ENCODE measurements around the gene SPOCK3.
"Not testable (repeated sequence)": the region's sequence is repeated elsewhere in the genome, so short reads cannot be mapped to it uniquely, and the experiment has no call there.

Gene SPOCK3

DNA sequence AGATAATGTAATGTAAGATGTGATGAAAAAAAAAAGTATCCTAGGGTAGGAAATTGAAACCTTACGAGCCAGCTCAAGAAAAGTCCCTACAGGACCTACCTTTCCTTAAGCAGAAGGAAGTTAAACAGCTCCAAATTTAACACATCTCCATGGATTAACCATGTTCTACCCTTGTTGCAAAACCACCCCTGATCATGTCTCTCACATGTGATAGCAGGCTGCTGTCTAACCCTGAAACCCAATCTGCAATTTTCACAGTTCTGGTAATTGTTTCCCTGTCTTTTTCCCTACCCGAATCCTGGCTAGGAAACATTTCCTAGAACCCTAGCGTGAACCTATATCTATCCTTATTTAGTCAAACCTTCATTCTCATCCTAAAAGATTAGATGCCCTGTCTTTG is 198.9 kb downstream of the SPOCK3 start:
- DNase-seq (ENCODE audit: low spot score) = no peak

DNA sequence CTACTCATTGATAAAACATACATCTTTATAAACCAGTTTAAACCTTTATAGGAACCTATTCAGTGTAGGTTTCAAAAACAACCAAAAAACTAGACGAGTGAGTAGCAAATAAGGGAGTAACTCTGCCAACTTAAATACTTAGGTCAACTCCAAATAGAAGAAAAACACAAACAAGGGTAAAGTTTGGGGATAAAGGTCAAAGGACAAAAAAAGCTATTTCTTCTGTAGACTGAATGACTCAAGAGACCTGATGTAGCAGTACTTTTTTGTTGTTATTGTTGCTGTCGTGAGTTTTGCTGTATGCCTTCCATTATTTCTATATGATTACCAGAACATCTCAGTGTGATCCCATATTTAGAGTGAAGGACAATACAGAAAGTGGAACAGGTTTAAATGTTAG is 199.3 kb downstream of the SPOCK3 start:
- no peak for DNase-seq (ENCODE audit: low spot score)

DNA sequence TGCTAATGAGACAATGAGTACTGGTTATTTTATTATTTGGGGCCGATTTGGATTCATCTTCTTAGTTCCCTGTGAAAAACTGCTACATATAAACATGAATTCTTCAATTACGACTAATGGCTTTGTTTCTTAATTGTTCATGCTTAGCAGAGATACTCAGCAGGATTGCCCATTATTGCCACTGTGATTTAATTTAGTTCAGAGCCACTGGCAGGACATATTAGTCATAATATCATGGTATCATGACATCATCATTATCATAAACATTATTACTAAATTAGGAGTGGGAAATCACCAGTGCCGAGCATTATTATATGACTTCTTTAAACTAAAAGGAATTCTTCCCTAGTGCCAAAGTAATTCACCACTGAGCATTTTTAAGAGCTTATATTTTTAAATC is 201.4 kb downstream of the SPOCK3 start:
- no peak for DNase-seq (ENCODE audit: low spot score)

DNA sequence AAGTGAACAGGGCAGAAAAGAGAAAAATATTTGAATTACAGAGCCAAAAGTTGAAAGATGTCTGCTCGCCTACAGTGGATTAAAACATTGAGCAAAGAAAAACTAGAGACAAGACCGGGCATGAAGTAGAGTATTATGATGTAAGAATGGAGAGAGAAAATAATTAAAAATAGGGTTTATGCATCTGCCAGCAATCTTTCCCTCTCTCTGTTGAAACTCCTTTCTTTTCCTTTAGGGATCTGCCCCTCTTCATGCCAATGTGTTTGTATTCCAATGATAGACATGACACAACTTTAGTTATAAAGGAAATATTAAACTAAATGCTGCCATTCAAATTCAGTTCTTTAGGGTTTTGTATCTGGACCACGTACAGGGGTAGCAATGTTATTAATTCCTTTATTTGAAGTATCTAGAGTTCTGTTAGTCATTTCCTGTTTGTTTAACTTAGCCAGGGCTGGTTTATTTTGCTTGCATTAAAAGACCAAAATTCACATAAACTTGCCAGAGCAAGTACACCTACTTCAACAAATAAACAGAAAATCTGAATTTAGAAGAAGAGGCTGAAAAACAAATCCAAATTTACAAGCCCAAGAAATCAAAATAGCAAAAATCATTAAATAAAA is 202.6 kb downstream of the SPOCK3 start:
- no peak for DNase-seq (ENCODE audit: low spot score)

DNA sequence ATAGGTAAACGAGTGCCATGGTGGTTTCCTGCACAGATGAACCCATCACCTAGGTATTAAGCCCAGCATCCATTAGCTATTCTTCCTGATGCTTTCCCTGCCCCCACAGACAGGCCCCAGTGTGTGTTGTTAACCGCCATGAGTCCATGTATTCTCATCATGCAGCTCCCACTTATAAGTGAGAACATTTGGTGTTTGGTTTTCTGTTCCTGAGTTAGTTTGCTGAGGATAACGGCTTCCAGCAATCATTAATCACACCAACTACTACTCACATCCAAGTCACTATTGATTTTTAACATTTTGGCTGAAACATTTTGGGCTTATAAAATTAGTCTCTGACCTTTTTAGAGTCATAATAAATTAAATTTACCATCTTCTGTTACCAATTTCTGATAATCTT is 205.3 kb downstream of the SPOCK3 start:
- no peak for DNase-seq (ENCODE audit: low spot score)

DNA sequence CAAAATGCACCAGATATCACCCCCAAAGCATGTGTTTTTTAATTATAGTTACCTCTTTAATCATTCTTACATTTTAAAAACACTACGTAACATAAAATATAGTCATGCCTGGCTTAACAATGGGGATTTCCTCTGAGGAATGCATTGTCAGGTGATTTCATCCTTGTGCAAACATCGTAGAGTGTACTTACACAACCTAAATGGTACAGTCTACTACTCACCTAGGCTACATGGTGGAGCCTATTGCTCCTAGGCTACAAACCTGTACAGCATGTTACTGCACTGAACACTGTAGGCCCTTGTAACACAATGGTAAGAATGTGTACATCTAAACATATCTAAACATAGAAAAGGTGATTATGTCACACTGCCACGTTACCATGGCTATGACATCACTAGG is 208.6 kb downstream of the SPOCK3 start:
- no peak for DNase-seq (ENCODE audit: low spot score)

DNA sequence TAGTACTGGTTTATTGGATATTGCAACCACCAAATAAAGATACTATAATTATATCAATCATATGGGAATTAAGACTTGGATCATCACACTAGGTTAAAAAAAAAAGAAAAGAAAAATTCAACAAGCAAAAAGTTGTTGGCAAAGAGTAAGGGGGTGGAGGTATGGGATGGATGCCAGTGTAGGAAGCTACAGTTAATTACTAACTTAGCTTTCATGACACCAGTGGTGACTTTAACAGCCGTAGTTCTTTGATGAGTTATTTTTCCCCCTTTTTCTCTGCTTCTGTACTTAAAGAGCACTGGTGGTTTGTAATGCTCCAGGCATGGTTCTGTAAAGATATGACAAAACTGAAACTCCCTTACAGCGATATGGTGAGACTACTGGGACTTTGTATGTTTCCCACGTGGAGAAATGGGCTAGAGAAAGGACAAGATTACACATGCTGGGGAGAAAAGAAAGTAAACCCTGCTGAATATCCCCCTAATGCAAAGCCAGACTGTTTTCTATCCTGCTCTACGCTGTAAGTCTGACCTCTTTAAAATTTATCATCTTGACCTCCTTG is 210.8 kb downstream of the SPOCK3 start:
- DNase-seq (ENCODE audit: low spot score) = no peak

DNA sequence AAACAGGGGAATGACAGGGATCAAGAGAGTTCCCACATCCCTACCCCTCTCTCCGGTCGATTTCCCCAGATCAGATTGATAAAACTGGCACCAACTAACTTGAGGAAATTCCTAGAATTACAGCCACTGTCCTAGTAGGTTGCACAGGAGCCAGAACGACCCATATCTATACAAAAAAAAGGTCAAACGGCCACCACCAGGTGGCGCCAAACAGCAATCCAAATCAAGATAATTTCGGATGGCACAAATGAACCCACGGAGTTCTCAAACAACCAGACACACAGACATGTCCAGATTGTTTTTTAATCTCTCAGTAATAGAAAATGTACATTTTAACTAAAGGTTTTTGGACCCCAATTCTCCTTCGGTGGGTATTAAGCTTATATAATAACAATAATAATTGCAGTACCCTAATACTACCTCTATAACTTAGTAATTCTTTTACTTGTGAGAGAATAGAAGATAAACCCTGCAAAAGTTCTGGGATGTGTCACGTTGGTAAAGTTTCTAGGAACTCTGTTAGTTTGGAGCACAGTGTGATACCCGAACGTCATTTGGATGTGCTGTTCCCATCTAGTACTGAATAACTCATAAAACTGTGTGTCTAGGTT is 212.6 kb downstream of the SPOCK3 start:
- DNase-seq (ENCODE audit: low spot score) = peak; percentile 26

DNA sequence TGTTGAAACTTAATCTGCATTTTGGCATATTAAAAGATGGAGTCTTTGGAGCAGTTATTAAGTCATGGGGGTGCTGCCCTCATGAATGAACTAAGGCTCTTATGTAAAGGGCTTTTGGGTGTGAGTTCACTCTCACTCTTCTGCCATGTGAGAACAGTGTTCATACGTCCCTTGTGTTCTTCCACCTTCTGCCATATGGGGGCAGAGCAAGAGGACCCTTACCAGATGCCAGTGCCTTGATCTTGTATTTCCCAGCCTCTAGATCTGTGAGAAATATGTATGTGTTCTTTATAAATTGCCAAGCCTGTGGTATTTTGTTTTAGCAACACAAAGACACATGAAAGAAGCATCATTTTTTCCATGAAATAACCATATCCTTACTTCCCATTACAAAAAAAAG is 213.9 kb downstream of the SPOCK3 start:
- no peak for DNase-seq (ENCODE audit: low spot score)

DNA sequence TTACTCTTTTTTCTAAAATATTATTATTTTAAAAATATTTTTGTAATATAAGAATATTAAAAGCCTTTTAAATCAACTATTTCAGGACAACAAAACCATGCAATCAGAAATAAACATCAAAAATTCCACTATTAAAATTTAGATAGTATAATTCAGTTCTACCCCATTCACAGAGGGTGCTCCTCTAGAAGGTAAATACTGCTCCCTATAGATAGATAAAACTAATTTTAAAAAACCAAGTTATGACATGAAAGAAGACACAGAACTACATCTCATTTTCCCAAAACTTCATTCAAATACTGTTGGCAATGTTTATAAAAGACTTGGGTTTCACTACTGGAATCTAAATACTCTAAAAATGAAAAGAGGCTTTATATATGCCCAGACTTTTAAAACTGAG is 219.3 kb downstream of the SPOCK3 start:
- DNase-seq (ENCODE audit: low spot score) = no peak

DNA sequence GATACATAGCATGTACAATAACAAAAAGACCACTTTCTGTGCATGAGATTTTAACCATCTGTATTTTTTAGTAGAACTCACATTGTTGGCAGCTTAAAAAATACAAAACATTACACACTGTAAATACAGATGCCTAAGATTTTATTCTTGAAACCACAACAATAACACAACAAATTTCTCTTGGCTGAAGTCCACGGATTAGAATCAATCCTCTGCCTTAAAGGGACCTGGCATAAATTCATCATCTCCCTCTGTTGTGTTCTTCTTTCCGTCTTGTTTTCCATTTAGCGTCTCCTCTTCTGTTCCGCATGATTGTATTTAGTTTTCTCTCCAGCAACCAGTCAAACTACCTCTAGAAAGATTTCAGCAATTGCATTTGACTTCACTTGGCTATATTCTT is 231.0 kb downstream of the SPOCK3 start:
- DNase-seq (ENCODE audit: low spot score) = no peak

DNA sequence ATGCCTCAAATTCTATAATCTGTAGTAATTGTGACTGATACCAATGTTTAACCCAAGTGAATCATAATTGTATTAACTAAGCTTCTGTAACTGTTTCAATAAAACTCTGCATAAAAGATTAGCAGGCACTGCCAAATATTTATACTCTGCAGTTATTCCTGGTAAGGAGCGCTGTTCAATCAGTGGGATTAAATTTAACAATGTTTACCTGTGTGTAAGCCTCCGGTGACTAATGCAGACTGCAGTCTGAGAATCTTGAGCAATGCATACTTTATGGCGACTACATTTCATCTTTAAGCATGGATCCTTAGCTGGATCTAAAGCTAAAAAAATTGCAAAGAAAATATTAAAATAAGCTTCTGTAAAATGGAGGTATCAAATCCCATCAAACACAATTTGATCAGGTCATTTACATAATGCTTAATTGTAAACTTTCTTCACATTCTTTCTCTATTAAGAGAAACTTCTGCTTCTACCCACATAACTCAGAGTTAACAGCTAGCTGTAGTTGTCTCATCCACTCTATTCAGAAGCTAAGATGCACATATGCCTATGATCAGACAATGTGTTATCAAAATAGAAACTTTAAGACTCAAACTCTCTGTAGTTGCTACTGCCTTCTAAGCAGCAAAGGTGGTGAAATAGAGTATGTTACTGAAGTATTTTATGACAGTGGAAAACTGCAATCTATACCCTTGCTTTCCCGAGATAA is 234.0 kb downstream of the SPOCK3 start:
- DNase-seq (ENCODE audit: low spot score) = no peak

DNA sequence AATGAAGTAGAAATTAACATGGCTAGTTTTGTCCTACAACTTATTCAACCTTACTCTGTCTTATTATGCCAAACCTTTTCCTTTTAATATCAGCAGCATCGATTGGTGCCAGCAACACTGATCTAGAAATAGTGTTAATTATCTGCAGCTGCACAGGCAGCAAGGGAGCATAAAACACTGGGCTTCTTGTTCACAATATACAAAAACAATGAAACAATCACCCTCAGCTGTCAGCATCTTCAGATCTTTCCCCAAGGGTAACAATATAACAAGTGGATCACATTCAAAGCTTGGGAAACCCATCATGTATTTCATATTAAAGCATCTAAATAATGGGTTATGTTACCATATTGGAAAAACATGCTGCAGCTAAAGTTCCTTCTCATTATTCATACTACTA is 238.1 kb downstream of the SPOCK3 start:
- DNase-seq (ENCODE audit: low spot score) = no peak

DNA sequence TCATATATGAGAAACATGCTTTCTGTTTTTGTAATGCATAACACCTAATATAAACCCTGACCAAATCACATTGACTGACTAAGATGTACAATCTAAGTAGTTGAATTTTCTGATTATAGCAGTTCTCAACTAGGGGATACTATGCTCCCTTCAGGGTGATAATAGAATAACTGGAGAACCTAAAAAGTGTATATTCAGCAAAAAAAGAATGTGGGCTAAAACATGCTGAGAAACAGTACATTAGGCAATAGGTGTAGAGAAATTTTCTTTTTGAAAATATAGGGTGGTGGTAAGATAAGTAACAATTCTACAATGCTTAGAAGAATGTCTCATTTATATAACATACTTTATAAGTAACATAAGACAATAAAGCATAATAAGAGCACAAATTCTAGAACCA is 239.6 kb downstream of the SPOCK3 start:
- DNase-seq (ENCODE audit: low spot score) = no peak

DNA sequence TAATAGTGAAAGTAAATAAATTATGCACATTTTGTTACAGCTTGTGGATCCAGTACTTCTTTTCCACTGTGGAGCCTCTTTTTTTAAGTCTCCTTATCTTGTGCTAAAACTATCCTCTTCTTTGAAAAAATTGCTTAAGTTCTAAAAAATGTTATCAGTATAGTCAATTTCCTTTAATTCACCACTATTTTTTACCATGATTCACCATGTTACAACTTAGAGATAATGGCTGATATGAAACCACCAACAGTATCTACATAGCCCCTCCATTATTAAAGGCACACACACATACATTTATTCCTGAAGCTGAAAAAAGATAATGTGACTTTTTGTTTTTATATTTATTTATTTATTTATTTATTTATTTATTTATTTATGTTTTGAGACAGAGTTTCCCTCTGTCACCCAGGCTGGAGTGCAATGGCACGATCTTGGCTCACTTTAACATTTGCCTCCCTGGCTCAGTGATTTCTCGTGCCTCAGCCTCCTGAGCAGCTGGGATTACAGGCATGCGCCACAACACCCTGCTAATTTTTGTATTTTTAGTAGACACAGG is 243.2 kb downstream of the SPOCK3 start:
- DNase-seq (ENCODE audit: low spot score) = no peak

DNA sequence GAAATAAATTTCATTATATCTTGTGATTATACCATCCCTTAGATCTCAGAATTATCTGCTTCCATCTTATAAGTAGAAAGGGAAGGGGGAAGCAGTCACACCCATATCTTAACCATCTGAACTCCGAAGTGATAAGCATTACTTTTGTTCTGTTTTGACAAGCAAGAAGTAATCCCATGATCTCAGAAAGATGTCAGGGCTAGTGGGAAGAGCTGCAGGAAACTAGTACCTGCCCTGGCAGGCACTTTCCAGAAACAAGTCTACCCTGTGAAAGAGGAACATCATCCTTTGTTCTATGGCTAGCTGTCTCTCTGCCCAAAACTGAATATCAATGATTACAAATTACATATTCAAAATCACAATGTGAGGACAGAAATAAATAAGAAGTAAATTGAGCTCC is 244.4 kb downstream of the SPOCK3 start:
- no peak for DNase-seq (ENCODE audit: low spot score)

DNA sequence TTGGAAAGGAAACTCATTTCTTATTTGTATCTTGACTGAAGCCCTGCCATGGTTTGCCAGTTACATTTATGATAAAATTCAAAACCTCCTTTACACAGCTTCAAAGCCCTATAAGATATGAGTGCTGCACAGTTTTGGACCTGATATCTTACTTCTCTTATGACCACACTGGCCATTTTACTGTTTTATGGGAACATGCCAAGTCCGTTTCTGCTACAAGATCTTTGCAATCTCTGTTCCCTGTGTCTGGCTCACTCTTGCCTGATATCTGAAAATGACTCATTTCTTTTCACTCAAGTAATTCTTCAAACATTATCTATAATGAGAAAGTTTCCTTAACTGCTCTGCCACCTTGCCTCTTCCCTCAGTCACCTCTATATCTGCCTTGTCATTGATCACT is 247.3 kb downstream of the SPOCK3 start:
- DNase-seq (ENCODE audit: low spot score) = no peak

DNA sequence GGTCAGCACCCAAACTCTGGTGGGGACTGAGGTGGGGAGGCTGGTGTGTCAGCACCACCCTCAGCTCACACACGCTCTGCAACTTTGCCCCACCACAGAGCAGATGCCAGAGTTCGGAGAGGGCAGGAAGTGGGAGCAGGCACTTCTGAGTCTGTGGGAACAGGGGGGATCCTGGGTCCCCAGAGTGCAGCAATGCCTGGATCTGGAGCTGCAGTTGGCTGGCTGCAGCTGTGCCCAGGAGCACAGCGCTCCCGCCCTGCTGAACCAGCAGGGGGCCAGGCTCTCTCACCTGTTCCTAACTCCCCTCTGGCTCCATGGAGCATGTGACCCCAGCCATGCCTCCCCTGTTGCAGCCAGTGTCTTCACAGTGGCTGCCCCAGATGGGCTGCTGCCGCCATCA is 252.4 kb downstream of the SPOCK3 start:
- no peak for DNase-seq (ENCODE audit: low spot score)

DNA sequence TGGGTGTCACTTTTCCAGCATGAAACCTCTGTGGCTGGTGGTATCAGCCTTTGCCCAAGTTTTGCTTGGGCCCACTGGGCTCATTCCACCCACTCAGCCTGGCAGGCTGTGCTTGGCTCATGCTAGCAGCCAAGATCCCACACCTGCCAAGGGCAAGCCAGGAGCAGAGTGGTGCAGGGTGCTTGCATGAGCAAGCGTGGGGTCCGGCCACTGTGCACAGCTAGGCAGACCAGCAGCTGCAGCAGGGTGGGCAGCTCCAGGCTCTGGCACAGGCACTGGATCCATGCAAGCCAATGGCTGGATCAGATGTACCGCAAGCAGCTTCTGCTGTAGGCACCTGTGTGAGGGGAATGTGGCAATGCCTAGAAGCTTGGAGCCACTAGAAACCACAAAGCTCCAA is 253.9 kb downstream of the SPOCK3 start:
- DNase-seq (ENCODE audit: low spot score) = no peak

DNA sequence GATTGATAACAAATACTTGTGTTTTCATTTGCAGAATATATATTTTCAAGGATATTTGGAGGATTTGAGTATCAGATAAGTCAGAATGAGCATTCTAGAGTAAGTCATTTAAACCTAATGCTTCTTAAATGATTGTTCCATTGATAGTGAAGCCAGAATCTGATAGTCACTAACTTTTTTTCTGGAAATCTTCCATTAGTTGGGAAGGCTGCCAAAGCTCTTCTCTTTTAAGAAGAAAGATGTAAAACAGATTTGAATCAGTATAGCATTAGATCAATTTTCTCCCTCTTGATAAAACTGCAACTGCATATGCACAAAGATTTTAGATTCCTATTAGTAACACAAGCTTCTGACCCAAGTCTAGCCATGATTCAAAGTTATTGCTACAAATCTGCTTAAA is 256.7 kb downstream of the SPOCK3 start:
- no peak for DNase-seq (ENCODE audit: low spot score)

DNA sequence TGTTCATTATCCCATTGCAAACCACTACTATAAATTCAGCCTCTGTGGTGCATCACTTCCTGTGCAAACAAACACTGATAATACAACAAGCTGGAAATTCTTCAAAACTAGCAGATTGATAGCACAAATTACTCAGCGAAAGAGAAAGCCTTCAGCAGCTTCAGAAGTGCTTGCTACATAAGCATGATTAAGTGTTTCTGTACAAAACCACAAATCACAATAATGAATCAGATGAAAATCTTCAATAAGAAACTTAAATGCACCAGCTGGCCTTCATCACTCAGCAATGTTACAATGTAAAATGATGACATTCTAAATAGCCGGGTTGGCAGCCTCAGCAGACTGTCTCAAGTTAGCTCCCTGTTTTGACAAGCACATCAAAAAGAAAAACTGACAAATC is 262.2 kb downstream of the SPOCK3 start:
- no peak for DNase-seq (ENCODE audit: low spot score)

DNA sequence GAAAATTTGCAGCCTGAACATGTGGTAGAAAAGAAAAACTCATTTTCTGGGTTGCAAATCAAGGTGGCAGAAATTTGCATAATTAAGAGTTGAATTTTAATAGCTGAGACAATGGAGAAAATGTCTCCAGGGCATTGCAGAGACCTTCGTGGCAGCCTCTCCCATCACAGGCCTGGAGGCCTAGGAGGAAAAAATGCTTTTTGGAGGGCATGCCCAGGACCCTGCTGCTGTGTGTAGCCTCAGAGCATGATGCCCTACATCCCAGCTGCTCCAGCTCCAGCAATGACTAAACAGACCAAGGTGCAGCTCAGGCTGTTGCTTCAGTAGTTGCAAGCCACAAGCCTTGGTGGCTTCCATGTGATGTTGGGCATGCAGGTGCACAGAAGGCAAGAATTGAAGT is 266.1 kb downstream of the SPOCK3 start:
- DNase-seq (ENCODE audit: low spot score) = not testable (repeated sequence)

DNA sequence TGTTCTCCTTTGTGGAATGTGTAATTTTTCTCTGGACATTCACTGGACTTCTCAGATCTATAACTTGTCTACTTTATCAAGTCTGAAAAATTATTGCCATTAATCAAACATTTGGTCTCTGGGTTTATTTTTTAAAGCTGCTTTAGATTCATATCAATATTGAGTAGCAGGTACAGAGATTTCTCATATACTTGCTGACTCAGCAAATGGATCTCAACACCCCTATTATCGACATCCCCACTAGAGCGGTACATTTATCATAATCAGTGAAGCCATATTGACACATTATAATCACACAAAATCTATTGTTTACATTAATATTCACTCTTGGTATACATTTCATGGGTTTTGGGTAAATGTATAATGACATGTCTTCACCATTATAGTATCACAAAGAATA is 268.7 kb downstream of the SPOCK3 start:
- no peak for DNase-seq (ENCODE audit: low spot score)
